Measurements from ENCODE around the gene SF3B2. TPM values are rescaled to one million over a fixed set of nuclear protein-coding genes. Genes with fewer than 3 reads are reported as not detected.
"Not testable (repeated sequence)": the region's sequence is repeated elsewhere in the genome, so short reads cannot be mapped to it uniquely, and the experiment has no call there.

The SF3B2 gene
- total RNA-seq, 1 donor from 2014 or later, result 261 TPM

DNA sequence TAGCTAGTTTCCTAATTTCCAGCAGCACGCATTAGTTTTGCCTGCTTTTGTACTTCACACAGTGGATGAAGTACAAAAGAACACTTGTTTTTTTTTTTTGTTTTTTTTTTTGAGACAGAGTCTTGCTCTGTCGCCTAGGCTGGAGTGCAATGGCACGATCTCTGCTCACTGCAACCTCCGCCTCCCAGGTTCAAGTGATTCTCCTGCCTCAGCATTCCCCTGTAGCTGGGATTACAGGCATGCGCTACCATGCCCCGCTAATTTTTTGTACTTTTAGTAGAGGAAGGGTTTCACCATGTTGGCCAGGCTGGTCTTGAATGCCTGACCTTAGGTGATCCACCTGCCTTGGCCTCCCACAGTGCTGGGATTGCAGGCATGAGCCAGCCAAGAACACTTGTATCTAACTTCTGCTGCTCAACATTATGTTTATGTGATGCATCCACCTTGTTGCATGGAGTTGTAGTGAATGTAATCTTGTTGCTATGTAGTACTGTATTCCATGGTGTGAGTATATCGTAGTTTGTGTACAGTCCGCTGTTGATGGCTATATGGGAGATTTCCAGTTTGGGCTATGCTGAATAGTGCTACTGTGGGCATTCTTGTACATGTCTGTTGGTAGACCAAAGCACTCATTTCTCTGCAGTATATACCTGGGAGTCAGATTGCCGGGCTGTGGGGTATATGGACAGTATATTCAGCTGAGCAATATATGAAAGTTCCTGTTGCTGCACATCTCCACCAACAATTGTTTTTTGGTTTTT lies 35.2 kb downstream of the SF3B2 start:
- no peak for DNase-seq (ENCODE audit: low read depth, low spot score)

DNA sequence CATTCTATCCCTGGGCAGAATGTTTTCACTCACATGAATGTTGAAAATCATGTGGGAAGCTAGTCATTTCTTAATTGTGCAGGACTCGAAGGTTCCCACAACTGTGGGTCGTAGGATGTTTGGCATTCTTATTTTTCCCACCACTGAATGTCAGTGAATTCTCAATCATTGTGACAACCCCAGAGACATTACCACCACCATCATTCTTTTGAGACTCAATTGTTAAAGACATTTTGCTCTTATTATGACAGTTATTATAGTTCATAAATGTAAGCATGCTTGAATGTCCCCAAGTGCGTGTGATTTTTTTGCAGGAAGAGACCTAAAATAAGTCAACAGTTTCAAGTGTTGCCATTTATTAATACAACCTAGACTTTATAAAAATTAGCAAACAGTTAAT lies 36.9 kb downstream of the SF3B2 start:
- Mint-ChIP-seq H3K36me3 (ENCODE audit: low read depth) (no peaks in the 10 kb centered on the region), H3K9me3 (no peaks in the 10 kb centered on the region), H3K27me3 (ENCODE audit: low read depth) (no peaks in the 10 kb centered on the region), H3K4me3 (no peak overlapping the region), H3K27ac (ENCODE audit: unreplicated experiment) (no peak overlapping the region), H3K4me1 (peaks cover 13% of the 10 kb centered on the region)
- TF ChIP-seq, protein P1, sequence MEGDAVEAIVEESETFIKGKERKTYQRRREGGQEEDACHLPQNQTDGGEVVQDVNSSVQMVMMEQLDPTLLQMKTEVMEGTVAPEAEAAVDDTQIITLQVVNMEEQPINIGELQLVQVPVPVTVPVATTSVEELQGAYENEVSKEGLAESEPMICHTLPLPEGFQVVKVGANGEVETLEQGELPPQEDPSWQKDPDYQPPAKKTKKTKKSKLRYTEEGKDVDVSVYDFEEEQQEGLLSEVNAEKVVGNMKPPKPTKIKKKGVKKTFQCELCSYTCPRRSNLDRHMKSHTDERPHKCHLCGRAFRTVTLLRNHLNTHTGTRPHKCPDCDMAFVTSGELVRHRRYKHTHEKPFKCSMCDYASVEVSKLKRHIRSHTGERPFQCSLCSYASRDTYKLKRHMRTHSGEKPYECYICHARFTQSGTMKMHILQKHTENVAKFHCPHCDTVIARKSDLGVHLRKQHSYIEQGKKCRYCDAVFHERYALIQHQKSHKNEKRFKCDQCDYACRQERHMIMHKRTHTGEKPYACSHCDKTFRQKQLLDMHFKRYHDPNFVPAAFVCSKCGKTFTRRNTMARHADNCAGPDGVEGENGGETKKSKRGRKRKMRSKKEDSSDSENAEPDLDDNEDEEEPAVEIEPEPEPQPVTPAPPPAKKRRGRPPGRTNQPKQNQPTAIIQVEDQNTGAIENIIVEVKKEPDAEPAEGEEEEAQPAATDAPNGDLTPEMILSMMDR (conservative IDR thresholded peaks at IDR 0.05), result no peak
- DNase-seq (ENCODE audit: low read depth, low spot score), result no peak

More for the DNA sequence above, 35.2 kb downstream of the SF3B2 start:
- Mint-ChIP-seq H3K4me1 (peaks cover 17% of the 10 kb centered on the region), H3K27ac (ENCODE audit: unreplicated experiment) (no peak overlapping the region), H3K4me3 (no peak overlapping the region), H3K9me3 (no peaks in the 10 kb centered on the region), H3K27me3 (ENCODE audit: low read depth) (no peaks in the 10 kb centered on the region), H3K36me3 (ENCODE audit: low read depth) (no peaks in the 10 kb centered on the region)
- TF ChIP-seq, protein P1 (conservative IDR thresholded peaks at IDR 0.05), result no peak

DNA sequence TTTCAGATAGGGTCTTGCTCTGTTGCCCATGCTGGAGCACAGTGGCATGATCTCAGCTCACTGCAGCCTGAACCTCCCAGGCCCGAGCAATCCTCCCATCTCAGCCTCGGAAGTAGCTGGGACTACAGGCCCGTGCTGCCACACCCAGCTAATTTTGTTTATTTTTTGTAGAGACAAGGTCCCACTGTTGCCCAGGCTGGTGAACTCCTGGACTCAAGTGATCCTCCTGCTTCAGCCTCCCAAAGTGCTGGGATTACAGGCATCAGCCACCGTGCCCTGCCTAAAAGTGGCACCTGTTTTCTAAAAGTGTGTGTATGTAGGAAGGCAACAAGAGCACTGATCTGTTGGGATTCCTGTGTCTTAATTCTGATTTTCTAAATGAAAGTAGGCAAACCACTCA lies 38.1 kb downstream of the SF3B2 start:
- H3K4me3 Mint-ChIP-seq, result no peak overlapping the region
- H3K4me1 Mint-ChIP-seq, result peaks cover 11% of the 10 kb centered on the region
- no peak for DNase-seq (ENCODE audit: low read depth, low spot score)
- no peak overlapping the region for H3K27ac Mint-ChIP-seq (ENCODE audit: unreplicated experiment)
- no peaks in the 10 kb centered on the region for H3K9me3 Mint-ChIP-seq
- TF ChIP-seq, protein P1 (conservative IDR thresholded peaks at IDR 0.05), result no peak
- no peaks in the 10 kb centered on the region for H3K27me3 Mint-ChIP-seq (ENCODE audit: low read depth)
- no peaks in the 10 kb centered on the region for H3K36me3 Mint-ChIP-seq (ENCODE audit: low read depth)

DNA sequence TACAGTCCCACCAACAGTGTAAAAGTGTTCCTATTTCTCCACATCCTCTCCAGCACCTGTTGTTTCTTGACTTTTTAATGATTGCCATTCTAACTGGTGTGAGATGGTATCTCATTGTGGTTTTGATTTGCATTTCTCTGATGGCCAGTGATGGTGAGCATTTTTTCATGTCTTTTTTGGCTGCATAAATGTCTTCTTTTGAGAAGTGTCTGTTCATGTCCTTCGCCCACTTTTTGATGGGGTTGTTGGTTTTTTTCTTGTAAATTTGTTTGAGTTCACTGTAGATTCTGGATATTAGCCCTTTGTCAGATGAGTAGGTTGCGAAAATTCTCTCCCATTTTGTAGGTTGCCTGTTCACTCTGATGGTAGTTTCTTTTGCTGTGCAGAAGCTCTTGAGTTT lies 40.0 kb downstream of the SF3B2 start:
- not testable (repeated sequence) for DNase-seq (ENCODE audit: low read depth, low spot score); H3K36me3 Mint-ChIP-seq (ENCODE audit: low read depth); H3K4me1 Mint-ChIP-seq; H3K9me3 Mint-ChIP-seq; H3K27me3 Mint-ChIP-seq (ENCODE audit: low read depth); H3K27ac Mint-ChIP-seq (ENCODE audit: unreplicated experiment); H3K4me3 Mint-ChIP-seq

DNA sequence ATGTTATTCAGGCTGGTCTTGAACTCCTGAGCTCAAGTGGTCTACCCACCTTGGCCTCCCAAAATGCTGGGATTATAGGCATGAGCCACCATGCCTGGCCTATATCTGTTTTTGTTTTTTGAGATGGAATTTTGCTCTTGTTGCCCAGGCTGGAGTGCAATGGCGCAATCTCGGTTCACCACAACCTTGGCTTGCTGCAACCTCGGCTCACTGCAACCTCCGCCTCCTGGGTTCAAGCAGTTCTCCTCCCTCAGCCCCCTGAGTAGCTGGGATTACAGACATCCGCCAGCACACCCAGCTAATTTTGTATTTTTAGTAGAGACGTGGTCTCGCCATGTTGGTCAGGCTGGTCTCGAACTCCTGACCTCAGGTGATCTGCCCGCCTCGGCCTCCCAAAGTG lies 47.6 kb downstream of the SF3B2 start:
- H3K4me3 Mint-ChIP-seq; H3K36me3 Mint-ChIP-seq (ENCODE audit: low read depth); H3K9me3 Mint-ChIP-seq; DNase-seq (ENCODE audit: low read depth, low spot score); H3K4me1 Mint-ChIP-seq; H3K27me3 Mint-ChIP-seq (ENCODE audit: low read depth); H3K27ac Mint-ChIP-seq (ENCODE audit: unreplicated experiment): not testable (repeated sequence)

DNA sequence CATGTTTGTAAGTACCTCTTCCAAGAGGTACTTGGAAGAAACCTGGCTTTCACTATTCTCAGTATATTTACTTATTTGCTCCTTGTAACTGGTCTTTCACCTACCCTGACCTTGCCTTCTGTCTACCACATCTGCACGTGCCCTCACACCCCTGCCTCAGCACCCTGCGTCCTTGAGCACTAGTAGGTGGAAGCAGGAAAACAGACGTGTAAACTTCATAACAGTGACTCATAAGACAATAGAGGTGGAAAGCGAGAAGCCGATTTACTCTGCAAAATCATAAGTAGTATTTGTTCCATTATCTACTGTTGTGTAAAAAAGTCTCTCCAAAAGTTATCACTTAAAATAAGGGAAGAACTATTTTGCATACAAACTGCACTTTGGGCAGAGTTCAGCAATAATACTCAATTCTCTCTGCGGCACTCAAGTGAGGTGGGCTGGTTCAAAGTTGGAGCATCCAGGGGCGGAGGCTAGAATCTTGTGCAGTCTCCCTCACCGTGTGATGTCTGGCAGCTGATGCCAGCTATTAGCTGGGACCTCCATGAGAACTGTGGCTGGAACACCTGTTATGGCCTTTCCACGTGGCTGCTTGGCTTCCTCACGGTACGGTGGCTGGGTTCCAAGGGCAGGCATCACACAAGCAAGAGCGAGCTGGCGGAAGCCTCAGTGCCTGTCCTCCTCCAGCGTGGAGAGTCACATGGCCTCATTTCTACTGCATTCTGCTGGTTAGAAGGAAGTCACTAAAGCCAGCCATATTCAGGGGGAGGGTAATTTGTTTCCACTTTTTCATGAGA lies 48.3 kb downstream of the SF3B2 start:
- H3K27ac Mint-ChIP-seq (ENCODE audit: unreplicated experiment), result no peak overlapping the region
- H3K4me3 Mint-ChIP-seq, result no peak overlapping the region
- H3K27me3 Mint-ChIP-seq (ENCODE audit: low read depth), result no peaks in the 10 kb centered on the region
- no peaks in the 10 kb centered on the region for H3K36me3 Mint-ChIP-seq (ENCODE audit: low read depth)
- TF ChIP-seq, protein P1 (conservative IDR thresholded peaks at IDR 0.05), result no peak
- no peaks in the 10 kb centered on the region for H3K9me3 Mint-ChIP-seq
- DNase-seq (ENCODE audit: low read depth, low spot score), result no peak
- H3K4me1 Mint-ChIP-seq, result no peaks in the 10 kb centered on the region
